ENCODE data around the gene METTL8. TPM values are rescaled to one million over a fixed set of nuclear protein-coding genes. Genes with fewer than 3 reads are reported as not detected.

Gene METTL8
- total RNA-seq, 1 donor = 23.9 TPM

- peaks cover 9% of the 10 kb centered on the region for H3K4me1 ChIP-seq (ENCODE audit: insufficient read depth, low read length)
- H4K20me1 ChIP-seq (ENCODE audit: insufficient read depth, low read length) = no peaks in the 10 kb centered on the region
- H2AFZ ChIP-seq (ENCODE audit: low read length) = no peak overlapping the region
- no peaks in the 10 kb centered on the region for H3K9me3 ChIP-seq (ENCODE audit: low read depth, low read length)
- no peak for TF ChIP-seq CTCF (IDR thresholded peaks at IDR 0.05; ENCODE audit: extremely low read depth, low read depth, low read length)
- H3K79me2 ChIP-seq (ENCODE audit: insufficient read depth, low read length) = no peaks in the 10 kb centered on the region
- peaks cover 28% of the 10 kb centered on the region for H3K36me3 ChIP-seq (ENCODE audit: insufficient read depth, low read length)
- no peaks in the 10 kb centered on the region for H3K27me3 ChIP-seq (ENCODE audit: insufficient read depth, low read length)
- H3K4me2 ChIP-seq (ENCODE audit: insufficient read depth, low read length) = no peak overlapping the region
- H3K27ac ChIP-seq (ENCODE audit: low read depth, low read length) = no peak overlapping the region
- H3K4me3 ChIP-seq (ENCODE audit: insufficient read depth, low read length) = no peak overlapping the region
- DNase-seq (ENCODE audit: insufficient read length, low spot score, missing footprints) = no peak
Measured at GRCh38 chr2:171479154-171479814, 45.5 kb upstream of the METTL8 start.

GRCh38 chr2:171478345-171478744 is 44.6 kb upstream of the METTL8 start:
- no peak overlapping the region for H3K4me3 ChIP-seq (ENCODE audit: insufficient read depth, low read length)
- peak overlapping the region; percentile 5 for H3K4me2 ChIP-seq (ENCODE audit: insufficient read depth, low read length)
- H3K27ac ChIP-seq (ENCODE audit: low read depth, low read length) = no peak overlapping the region
- H3K79me2 ChIP-seq (ENCODE audit: insufficient read depth, low read length) = no peaks in the 10 kb centered on the region
- DNase-seq (ENCODE audit: insufficient read length, low spot score, missing footprints) = no peak
- H2AFZ ChIP-seq (ENCODE audit: low read length) = no peak overlapping the region
- no peaks in the 10 kb centered on the region for H4K20me1 ChIP-seq (ENCODE audit: insufficient read depth, low read length)
- no peaks in the 10 kb centered on the region for H3K9me3 ChIP-seq (ENCODE audit: low read depth, low read length)
- no peak for TF ChIP-seq CTCF (IDR thresholded peaks at IDR 0.05; ENCODE audit: extremely low read depth, low read depth, low read length)
- no peaks in the 10 kb centered on the region for H3K27me3 ChIP-seq (ENCODE audit: insufficient read depth, low read length)
- peaks cover 9% of the 10 kb centered on the region for H3K4me1 ChIP-seq (ENCODE audit: insufficient read depth, low read length)
- H3K36me3 ChIP-seq (ENCODE audit: insufficient read depth, low read length) = peaks cover 30% of the 10 kb centered on the region

GRCh38 chr2:171475979-171476378 is 42.2 kb upstream of the METTL8 start:
- peaks cover 9% of the 10 kb centered on the region for H3K4me1 ChIP-seq (ENCODE audit: insufficient read depth, low read length)
- no peaks in the 10 kb centered on the region for H3K79me2 ChIP-seq (ENCODE audit: insufficient read depth, low read length)
- H3K4me3 ChIP-seq (ENCODE audit: insufficient read depth, low read length) = no peak overlapping the region
- DNase-seq (ENCODE audit: insufficient read length, low spot score, missing footprints) = peak; percentile 5
- H3K4me2 ChIP-seq (ENCODE audit: insufficient read depth, low read length) = no peak overlapping the region
- H3K27ac ChIP-seq (ENCODE audit: low read depth, low read length) = no peak overlapping the region
- H4K20me1 ChIP-seq (ENCODE audit: insufficient read depth, low read length) = no peaks in the 10 kb centered on the region
- H2AFZ ChIP-seq (ENCODE audit: low read length) = no peak overlapping the region
- no peak for TF ChIP-seq CTCF (IDR thresholded peaks at IDR 0.05; ENCODE audit: extremely low read depth, low read depth, low read length)
- no peaks in the 10 kb centered on the region for H3K27me3 ChIP-seq (ENCODE audit: insufficient read depth, low read length)
- peaks cover 29% of the 10 kb centered on the region for H3K36me3 ChIP-seq (ENCODE audit: insufficient read depth, low read length)
- no peaks in the 10 kb centered on the region for H3K9me3 ChIP-seq (ENCODE audit: low read depth, low read length)

GRCh38 chr2:171470129-171470528 is 36.3 kb upstream of the METTL8 start:
- Histone ChIP-seq H3K36me3 (ENCODE audit: insufficient read depth, low read length) (peaks cover 16% of the 10 kb centered on the region), H3K4me1 (ENCODE audit: insufficient read depth, low read length) (no peaks in the 10 kb centered on the region), H4K20me1 (ENCODE audit: insufficient read depth, low read length) (no peaks in the 10 kb centered on the region), H2AFZ (ENCODE audit: low read length) (no peak overlapping the region), H3K9me3 (ENCODE audit: low read depth, low read length) (no peaks in the 10 kb centered on the region), H3K4me2 (ENCODE audit: insufficient read depth, low read length) (no peak overlapping the region), H3K79me2 (ENCODE audit: insufficient read depth, low read length) (no peaks in the 10 kb centered on the region), H3K4me3 (ENCODE audit: insufficient read depth, low read length) (no peak overlapping the region), H3K27me3 (ENCODE audit: insufficient read depth, low read length) (no peaks in the 10 kb centered on the region), H3K27ac (ENCODE audit: low read depth, low read length) (no peak overlapping the region)
- TF ChIP-seq CTCF (IDR thresholded peaks at IDR 0.05; ENCODE audit: extremely low read depth, low read depth, low read length) = no peak
- peak; percentile 11 for DNase-seq (ENCODE audit: insufficient read length, low spot score, missing footprints)
